IMR-90 (cell line): ENCODE measurements around the gene SAFB2. TPM values are rescaled to one million over a fixed set of nuclear protein-coding genes. Genes with fewer than 3 reads are reported as not detected.
A peak's percentile ranks its signal among the peaks of the same experiment; 100 is the strongest.

Source experiments
- ATAC-seq: fragments of 200-7000 bp; cut with Tn5 transposase; 2 replicates; pipeline ENCODE4 v1.9.1; 2020; ENCODE audit warnings: low read depth, mild to moderate bottlenecking, moderate library complexity
- BruUV-seq: library from RNA; stranded (reverse); fragments of 400-500 nt; replicated peaks from 2 replicates; lab custom pipeline; 2021; lab: Mats Ljungman, UMichigan
- CTCF ChIA-PET: fragments of 300-600 bp; formaldehyde crosslinking; extraction: SDS; loops from one replicate; lab custom pipeline; 2021; ENCODE audit warnings: antibody characterized with exemption; lab: Yijun Ruan, JAX
- POLR2A ChIA-PET: fragments of 300-600 bp; sonication (Branson Sonifier 250); formaldehyde crosslinking; loops from one replicate; lab custom pipeline; 2022; ENCODE audit warnings: antibody characterized with exemption; ENCODE audit not compliant: unreplicated experiment; lab: Charles Lee
- DNase-seq: peaks from one replicate; pipeline ENCODE4 v3.0.0; 2013
- H2AFZ ChIP-seq: replicated peaks from 2 replicates; pipeline ENCODE3; 2013; ENCODE audit warnings: low read length, mild to moderate bottlenecking; ENCODE audit not compliant: poor library complexity
- H2AK5ac ChIP-seq: 2 replicates; pipeline ENCODE4 v1.6.1; 2013; ENCODE audit warnings: low read depth, low read length, inconsistent platforms
- H2AK9ac ChIP-seq: replicated peaks from 2 replicates; pipeline ENCODE3; 2013; ENCODE audit warnings: mild to moderate bottlenecking, low read depth, low read length, moderate library complexity; ENCODE audit not compliant: poor library complexity
- H2BK120ac ChIP-seq: 2 replicates; pipeline ENCODE4 v1.6.1; 2013; ENCODE audit warnings: low read depth, low read length, inconsistent platforms
- H2BK15ac ChIP-seq: 3 replicates; pipeline ENCODE4 v1.6.1; 2013; ENCODE audit warnings: low read depth, low read length, inconsistent platforms
- H2BK20ac ChIP-seq: 2 replicates; pipeline ENCODE4 v1.6.1; 2013; ENCODE audit warnings: low read depth, mild to moderate bottlenecking, inconsistent platforms, low read length, moderate library complexity
- H2BK5ac ChIP-seq: 2 replicates; pipeline ENCODE4 v1.6.1; 2013; ENCODE audit warnings: mild to moderate bottlenecking, low read depth, low read length, inconsistent platforms; ENCODE audit not compliant: poor library complexity, severe bottlenecking
- H3K14ac ChIP-seq: replicated peaks from 2 replicates; pipeline ENCODE4 v1.6.1; 2013; ENCODE audit warnings: low read depth, low read length, inconsistent platforms
- H3K18ac ChIP-seq: 2 replicates; pipeline ENCODE4 v1.6.1; 2013; ENCODE audit warnings: low read depth, low read length, control low read depth
- H3K23ac ChIP-seq: 2 replicates; pipeline ENCODE4 v1.6.1; 2013; ENCODE audit warnings: low read depth, low read length, inconsistent platforms
- H3K27ac ChIP-seq: 2 replicates; pipeline ENCODE4 v1.5.1; 2013; ENCODE audit warnings: mild to moderate bottlenecking, control low read depth, low read length; ENCODE audit not compliant: insufficient read depth
- H3K27me3 ChIP-seq: 2 replicates; pipeline ENCODE4 v1.6.1; 2013; ENCODE audit warnings: low read length; ENCODE audit not compliant: control insufficient read depth, insufficient read depth
- H3K36me3 ChIP-seq: 2 replicates; pipeline ENCODE4 v1.6.1; 2013; ENCODE audit warnings: low read length, mixed read lengths; ENCODE audit not compliant: control insufficient read depth, insufficient read depth
- H3K4ac ChIP-seq: 2 replicates; pipeline ENCODE4 v1.6.1; 2013; ENCODE audit warnings: low read depth, low read length, inconsistent platforms
- H3K4me1 ChIP-seq: 2 replicates; pipeline ENCODE4 v1.6.1; 2013; ENCODE audit warnings: low read length, mixed read lengths; ENCODE audit not compliant: control insufficient read depth, insufficient read depth
- H3K4me2 ChIP-seq: 2 replicates; pipeline ENCODE4 v1.6.1; 2013; ENCODE audit warnings: low read depth, mild to moderate bottlenecking, control low read depth, low read length, moderate library complexity
- H3K4me3 ChIP-seq: 2 replicates; pipeline ENCODE4 v1.5.1; 2013; ENCODE audit warnings: low read depth, mild to moderate bottlenecking, control low read depth, low read length, moderate library complexity; ENCODE audit not compliant: insufficient read depth
- H3K56ac ChIP-seq: 2 replicates; pipeline ENCODE4 v1.6.1; 2013; ENCODE audit warnings: low read length, inconsistent platforms; ENCODE audit not compliant: insufficient read depth; ENCODE audit errors: extremely low read depth
- H3K79me1 ChIP-seq, 2 experiments: 2 replicates each; pipeline ENCODE4 v1.6.1; 2013; ENCODE audit warnings: low read length in 2 of 2, inconsistent platforms in 1 of 2, low read depth in 1 of 2
- H3K9ac ChIP-seq: 2 replicates; pipeline ENCODE4 v1.6.1; 2013; ENCODE audit warnings: low read depth, low read length, control low read depth
- H3K9me1 ChIP-seq: 2 replicates; pipeline ENCODE4 v1.6.1; 2013; ENCODE audit warnings: low read length, inconsistent platforms; ENCODE audit not compliant: insufficient read depth
- H3K9me3 ChIP-seq: 2 replicates; pipeline ENCODE4 v1.6.1; 2013; ENCODE audit warnings: low read length; ENCODE audit not compliant: control insufficient read depth, insufficient read depth
- H4K20me1 ChIP-seq: 2 replicates; pipeline ENCODE4 v1.6.1; 2013; ENCODE audit warnings: low read length, inconsistent platforms; ENCODE audit not compliant: insufficient read depth
- H4K5ac ChIP-seq: 2 replicates; pipeline ENCODE4 v1.6.1; 2013; ENCODE audit warnings: mild to moderate bottlenecking, low read depth, low read length, control low read depth
- H4K8ac ChIP-seq, 2 experiments: 2 replicates each; pipeline ENCODE4 v1.6.1; 2013; ENCODE audit warnings: low read depth in 2 of 2, low read length in 2 of 2, control low read depth in 1 of 2, inconsistent platforms in 1 of 2
- H4K91ac ChIP-seq: 2 replicates; pipeline ENCODE4 v1.6.1; 2013; ENCODE audit warnings: low read depth, low read length, inconsistent platforms; ENCODE audit not compliant: insufficient read depth
- CEBPB ChIP-seq: IDR thresholded peaks from 2 replicates; pipeline ENCODE4 v1.6.1; 2012; ENCODE audit warnings: low read depth, low read length, improper control_type of control experiment
- ELK1 ChIP-seq: fragments of 150-350 bp; IDR thresholded peaks from 2 replicates; pipeline ENCODE4 v1.6.1; 2016; ENCODE audit warnings: low read depth, mild to moderate bottlenecking, low read length, moderate library complexity, borderline replicate concordance
- MXI1 ChIP-seq: IDR thresholded peaks from 2 replicates; pipeline ENCODE4 v1.6.1; 2012; ENCODE audit warnings: low read depth, mild to moderate bottlenecking, low read length, moderate library complexity, borderline replicate concordance
- WGBS, 2 experiments: methylation state at CpG; one replicate each; pipeline versions ENCODE4 v1.1.5 to v1.1.7; 2013; ENCODE audit warnings: missing lambda C conversion rate in 2 of 2; ENCODE audit not compliant: insufficient read length in 1 of 2; ENCODE audit errors: extremely low coverage in 2 of 2; 5-methylcytosine and 5-hydroxymethylcytosine counted together
- dilution Hi-C: fragments of 300-500 bp; cut with HindIII; formaldehyde crosslinking; loops from one replicate; pipeline ENCODE4 v1.14.3; 2018; ENCODE audit warnings: low sequenced_read_pairs; ENCODE audit not compliant: unreplicated experiment
- in situ Hi-C: fragments of 300-500 bp; cut with MboI; formaldehyde crosslinking; loops from 3 replicates; pipeline ENCODE4 v1.14.3; 2019; ENCODE audit warnings: low sequenced_read_pairs, inconsistent platforms, mixed read lengths
- intact Hi-C: fragments of 100-400 bp; cut with micrococcal nuclease; formaldehyde crosslinking; loops from 2 replicates; pipeline ENCODE4 v1.10.0; 2022
- polyA plus RNA-seq, 3 experiments: library from polyadenylated mRNA; depleted of rRNA; stranded (reverse); fragments of >200 nt; gene quantifications; 2 replicates each; pipeline ENCODE4 v1.2.3, GENCODE V29; 2012; ENCODE audit warnings: low replicate concordance in 1 of 3
- total RNA-seq: library from RNA; depleted of rRNA; stranded (reverse); fragments of >200 nt; gene quantifications from 2 replicates; pipeline ENCODE4 v1.2.3, GENCODE V29; 2012

Gene SAFB2
- total and polyA plus RNA-seq, 2 of the 4 experiments (the other 2 are of a cell fraction), result 11.8 to 26.2 TPM

GRCh38 chr19:5642204-5642603 is 19.6 kb upstream of the SAFB2 start:
- Histone ChIP-seq H4K91ac (no peak overlapping the region), H3K9ac (no peak overlapping the region), H3K27ac (no peak overlapping the region), H3K23ac (no peak overlapping the region), H3K56ac (no peak overlapping the region), H3K9me1 (peaks cover 28% of the 10 kb centered on the region), H2AK9ac (no peak overlapping the region), H3K27me3 (no peaks in the 10 kb centered on the region), H4K20me1 (peaks cover 77% of the 10 kb centered on the region), H3K18ac (no peak overlapping the region), H2AFZ (no peak overlapping the region), H3K4me2 (no peak overlapping the region), H3K4me1 (peaks cover 8% of the 10 kb centered on the region), H3K14ac (no peak overlapping the region), H4K5ac (no peak overlapping the region), H4K8ac (no peak overlapping the region), H3K79me1 (peaks cover 30 to 75% of the 10 kb centered on the region in 2 experiments), H2AK5ac (no peak overlapping the region), H2BK120ac (no peak overlapping the region), H3K9me3 (no peaks in the 10 kb centered on the region), H2BK15ac (no peak overlapping the region), H3K4me3 (no peak overlapping the region), H2BK5ac (no peak overlapping the region), H3K36me3 (peaks cover 38% of the 10 kb centered on the region), H3K4ac (no peak overlapping the region), H2BK20ac (no peak overlapping the region)
- ChIA-PET POLR2A (no interaction called here), CTCF (interaction anchor here (1.0 kb wide), 1 partner anchor 11 kb away, joined by 3 read pairs; no protein-coding TSS in a partner anchor)
- in situ Hi-C loops (no loop called here), intact Hi-C loops (no loop called here), dilution Hi-C loops (no loop called here)
- peak; percentile 50; the same call in 1 of the 2 replicates for TF ChIP-seq CEBPB
- TF ChIP-seq MXI1, result no peak
- TF ChIP-seq ELK1, result no peak
- WGBS, 2 experiments, result 100% methylated on average over 1 of the region's 2 CpGs; no CpG with 5 or more reads in 1 of the 2 experiments
- ATAC-seq, result no peak
- no peak for DNase-seq
- no TSS peak for BruUV-seq
